Stimulated activated CD8-positive, alpha-beta memory T cell treated with anti-CD3 and anti-CD28 coated beads, Interleukin-4, amount 100 ng/mL, for 48 hours (primary cell): ENCODE results near the gene PIK3R1.

Experiments used
- DNase-seq: peaks from one replicate; pipeline ENCODE4 v3.0.0-alpha.2; 2020

Gene PIK3R1

DNA sequence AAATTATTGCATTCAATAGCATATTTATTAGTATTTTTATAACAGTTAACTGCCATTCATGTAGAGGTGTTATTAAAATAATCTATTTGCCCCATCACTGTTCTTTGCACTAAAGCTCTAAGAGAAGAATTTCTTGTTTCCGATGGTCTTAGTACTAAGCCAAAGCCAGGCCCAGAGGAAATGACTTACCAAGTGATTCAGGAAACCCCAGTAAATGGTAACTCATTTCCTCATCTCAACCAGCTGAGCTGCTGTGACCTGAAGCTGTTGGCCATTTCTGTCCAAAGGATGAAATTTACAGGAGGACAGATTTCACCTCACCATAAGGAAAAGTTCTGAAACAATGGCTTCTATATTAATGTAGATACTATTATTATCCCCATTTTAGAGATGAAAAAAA lies 117.0 kb downstream of the PIK3R1 start:
- no peak for DNase-seq

DNA sequence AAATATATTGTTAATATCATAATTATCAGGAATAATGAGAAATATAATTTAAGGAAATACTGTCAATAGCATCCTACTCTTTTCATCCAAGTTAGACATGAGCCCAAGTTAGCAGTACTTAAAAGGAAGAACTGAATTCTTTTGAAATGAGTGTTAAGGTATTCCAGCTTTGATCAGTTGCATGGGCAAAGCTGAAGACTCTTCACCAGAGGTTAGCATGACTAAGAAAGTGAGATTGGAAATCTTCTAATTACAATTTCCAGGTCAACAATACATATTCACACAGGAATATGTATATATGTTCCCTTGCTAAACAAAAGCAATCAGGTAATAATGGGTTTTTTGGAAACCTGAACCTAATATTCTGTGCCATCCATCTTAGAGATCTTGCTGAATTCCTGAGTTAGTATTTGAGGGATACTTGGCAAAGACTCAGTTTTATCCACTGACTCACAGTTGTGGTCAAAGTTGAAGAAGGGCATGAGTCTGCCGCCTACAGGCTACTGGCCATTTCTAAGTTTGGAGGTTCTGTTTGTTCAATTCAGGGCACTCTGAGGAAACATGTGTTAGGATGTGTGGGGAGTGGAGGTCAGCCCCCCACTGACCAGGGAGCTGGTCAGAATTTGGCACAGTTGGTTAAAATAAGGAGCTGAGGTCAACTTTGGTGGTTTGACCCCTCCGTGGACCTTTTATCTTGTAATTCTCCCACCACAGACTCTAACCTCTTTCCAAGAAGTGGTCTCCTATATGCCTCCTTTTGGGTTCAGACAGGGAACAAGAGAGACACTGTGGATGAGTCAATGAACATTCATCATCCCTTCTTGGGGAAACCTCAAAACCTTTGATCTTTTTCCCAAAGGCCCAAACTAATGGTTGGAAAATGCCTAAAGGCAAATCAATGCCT lies 118.3 kb downstream of the PIK3R1 start:
- DNase-seq, result no peak

DNA sequence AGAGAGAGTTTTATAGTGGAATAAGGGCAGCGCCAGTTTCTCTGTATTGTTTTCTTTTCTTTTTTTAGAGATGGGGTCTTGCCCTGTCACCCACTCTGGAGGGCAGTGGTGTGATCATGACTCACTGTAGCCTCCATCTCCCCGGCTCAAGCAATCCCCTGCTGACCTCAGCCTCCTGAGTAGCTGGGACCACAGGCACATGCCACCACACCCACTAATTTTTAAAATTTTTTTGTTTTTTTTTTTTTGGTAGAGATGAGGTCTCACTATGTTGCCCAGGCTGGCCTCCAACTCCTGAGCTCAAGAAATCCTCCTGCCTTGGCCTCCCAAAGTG lies 119.0 kb downstream of the PIK3R1 start:
- no peak for DNase-seq

DNA sequence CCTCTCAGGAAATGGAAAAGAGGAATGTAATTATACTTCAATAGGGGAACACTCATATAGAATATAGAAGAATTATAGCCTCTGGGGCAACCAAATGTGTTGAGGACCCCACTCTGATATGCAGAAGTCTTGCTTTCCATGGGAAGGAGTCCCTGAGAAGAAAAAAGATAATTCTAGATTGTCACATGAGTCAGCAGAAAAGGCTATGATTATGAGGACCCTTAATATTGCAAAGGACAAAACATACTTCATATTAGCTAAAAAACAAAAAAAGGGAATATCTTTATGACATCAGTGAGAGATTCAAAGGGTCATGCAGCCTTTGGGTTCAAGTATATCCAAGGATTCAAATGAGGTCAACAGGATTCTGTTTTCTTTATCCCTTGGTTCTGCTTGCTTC lies 119.5 kb downstream of the PIK3R1 start:
- DNase-seq, result no peak

DNA sequence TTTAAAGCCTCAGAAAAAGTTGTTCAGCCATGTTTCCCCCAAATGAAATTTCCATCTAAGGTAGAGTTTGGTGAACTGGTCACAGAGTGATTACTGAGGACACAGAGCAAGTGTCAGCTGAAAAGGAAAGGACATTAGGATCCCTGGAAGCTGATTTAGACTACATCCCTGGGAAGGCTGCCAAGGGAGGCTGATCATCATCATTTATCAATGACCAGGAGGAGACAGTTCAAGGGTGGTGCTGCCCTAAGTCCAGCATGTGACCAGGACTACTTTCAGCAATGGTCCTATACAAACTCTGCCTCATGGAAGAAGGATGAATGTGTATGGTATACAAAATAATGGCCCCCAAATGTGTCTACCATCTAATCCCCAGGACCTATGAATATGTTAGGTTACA lies 120.6 kb downstream of the PIK3R1 start:
- no peak for DNase-seq

DNA sequence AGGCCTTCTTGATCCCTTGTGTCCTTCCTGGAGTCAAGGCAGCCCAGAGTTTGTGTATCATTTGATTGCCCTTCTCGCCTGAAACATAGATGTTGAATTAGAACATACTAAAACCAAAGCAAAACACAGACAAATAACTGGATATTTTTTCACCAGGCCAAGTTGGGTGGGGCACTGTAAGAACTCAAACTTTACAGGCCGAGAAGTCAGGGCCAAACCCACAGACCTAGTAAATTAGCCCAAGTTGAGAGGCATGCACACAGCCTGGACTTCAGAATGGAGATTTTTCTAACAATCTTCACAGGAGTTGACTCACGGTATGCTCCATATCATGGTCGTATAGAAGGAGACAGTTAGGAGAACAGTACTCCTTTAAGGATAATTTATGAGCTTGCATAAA lies 121.7 kb downstream of the PIK3R1 start:
- DNase-seq, result no peak

DNA sequence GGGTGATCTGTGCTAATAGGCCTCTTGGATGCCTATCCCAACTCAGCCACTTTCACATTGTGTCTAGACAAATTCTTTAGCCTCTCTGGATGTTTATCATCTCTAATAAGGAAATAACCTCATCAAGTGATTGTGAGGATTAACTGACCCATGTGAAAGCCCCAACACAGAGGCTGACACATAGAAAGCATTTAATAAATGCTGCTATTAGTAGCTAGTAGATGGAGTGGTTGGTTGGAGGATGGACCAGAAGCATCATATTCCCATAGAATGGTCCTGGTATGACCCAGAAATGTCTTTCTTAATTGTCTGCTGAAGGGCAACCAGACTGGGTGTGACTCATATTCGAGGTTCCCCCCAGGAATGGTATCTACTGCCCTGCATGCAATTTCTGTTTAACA lies 124.4 kb downstream of the PIK3R1 start:
- no peak for DNase-seq

DNA sequence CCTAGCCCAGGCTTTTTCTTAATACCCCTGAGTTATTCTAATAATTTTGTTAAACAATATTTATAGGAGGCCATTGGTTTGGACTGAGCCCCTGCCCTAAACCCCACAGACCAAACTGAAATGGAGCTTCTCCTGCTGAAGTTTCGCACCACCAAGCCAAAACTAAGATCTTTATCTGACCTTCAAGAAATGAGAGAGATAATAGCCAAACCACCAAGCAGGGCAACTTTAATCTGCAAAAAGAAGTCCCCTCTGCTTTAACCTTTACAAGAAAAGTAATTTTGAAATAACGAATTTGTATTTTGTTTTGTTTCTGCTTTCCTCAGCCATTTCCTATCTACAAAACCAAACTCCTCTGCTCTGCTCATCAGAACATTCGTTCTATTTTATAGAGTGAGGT lies 125.5 kb downstream of the PIK3R1 start:
- no peak for DNase-seq

DNA sequence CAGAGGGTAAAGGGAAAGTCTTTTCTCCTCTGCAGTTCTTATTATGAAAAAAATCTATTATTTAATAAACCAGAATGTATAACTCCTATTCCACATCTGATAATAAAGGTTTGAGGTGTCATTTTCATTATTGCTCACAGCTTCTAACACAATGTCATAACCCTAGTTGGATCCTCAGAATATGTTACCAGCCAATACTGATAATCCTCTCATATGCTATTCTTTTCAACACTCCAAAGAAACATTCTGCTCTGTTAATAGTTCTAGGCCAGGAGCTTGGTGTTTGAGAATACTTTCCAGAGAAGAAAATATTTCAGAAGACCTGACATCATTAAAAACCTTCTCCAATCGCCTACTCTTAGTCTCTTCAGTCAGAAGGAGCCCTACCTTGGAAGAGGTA lies 127.1 kb downstream of the PIK3R1 start:
- no peak for DNase-seq

DNA sequence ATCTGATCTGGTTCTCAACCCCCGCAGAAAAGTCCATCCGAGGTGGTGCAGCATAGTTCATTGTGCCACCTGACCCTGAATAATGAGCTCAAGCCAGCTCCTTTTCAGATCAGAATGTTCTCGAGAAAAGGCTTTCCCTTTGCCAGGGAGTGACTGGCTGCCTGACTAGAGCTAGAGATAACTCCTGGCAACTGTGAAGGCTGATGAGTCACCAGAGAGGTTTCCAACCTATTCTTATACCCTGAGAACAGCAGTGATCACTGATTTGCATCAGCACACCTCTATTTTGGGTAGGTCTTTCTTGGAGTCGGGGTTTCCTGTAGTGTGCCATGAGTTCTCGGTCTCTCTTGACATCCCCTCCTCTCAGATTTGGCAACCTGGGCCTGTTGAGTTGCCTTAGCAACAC lies 127.9 kb downstream of the PIK3R1 start:
- DNase-seq, result peak; percentile 36

DNA sequence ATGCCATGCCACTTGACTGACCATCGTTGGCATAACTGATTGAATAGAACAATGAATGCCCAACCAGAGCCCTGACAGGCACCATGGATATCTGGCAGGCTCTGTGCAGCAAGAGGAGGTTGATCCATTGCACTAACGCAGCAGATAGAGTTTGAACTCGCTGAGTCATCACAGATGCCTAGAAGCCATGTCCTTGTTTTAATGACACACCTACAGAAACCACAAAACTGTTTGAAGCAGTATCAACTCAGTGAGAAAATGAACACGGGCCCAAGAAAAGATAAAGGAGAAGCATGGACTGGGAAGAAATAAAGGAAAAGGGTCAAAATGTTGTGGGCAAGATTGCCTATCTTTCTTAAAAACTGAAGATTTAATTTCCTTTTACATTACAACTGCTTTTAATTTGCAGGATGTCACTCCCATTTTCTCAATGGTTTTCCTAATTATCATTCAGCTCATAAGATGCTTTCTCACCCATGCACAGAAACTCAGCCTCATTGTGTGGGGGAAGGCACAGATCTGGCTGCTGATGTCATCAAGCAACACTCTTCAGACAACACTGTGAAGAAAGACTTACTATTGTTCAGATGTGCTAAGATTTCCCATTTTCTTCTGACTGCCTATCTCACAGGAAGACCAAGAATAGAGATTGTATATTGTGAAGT lies 129.0 kb downstream of the PIK3R1 start:
- peak; percentile 33 for DNase-seq

DNA sequence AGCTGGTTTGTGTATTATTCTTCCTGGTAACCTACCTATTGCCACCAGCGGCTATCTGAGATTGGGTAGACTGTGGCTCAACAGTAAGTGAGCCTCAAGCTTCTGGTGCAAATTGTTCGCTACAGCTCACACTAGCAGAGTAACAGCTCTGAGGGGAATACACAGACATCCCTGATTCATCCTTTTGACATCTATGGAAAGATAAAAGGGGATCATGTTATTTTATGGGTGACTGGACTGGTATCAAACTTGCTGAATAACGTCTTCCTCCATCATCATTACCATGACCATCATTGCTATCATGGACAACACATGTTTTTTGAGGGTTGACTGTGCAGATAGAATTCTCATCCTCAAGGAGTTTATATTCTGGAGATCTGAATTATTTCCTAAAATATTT lies 129.6 kb downstream of the PIK3R1 start:
- no peak for DNase-seq

DNA sequence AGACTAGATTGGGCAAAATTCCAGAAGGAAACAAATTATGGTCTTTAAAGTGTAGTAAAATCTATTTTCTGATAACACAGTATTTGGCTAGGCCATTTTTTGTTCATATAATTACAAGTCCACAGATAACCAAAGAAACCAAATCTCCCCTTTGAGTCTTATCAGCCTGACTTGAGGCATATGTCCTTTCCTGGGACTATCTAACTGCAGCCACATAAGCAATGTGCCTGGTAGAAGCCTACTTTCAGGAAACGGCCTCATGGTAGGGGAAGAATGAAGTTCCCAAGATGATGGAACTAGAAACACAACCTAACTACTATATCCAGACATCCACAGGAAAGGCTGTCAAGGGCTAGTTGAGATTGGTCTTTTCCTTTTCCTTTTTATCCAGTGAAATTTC lies 130.0 kb downstream of the PIK3R1 start:
- no peak for DNase-seq

DNA sequence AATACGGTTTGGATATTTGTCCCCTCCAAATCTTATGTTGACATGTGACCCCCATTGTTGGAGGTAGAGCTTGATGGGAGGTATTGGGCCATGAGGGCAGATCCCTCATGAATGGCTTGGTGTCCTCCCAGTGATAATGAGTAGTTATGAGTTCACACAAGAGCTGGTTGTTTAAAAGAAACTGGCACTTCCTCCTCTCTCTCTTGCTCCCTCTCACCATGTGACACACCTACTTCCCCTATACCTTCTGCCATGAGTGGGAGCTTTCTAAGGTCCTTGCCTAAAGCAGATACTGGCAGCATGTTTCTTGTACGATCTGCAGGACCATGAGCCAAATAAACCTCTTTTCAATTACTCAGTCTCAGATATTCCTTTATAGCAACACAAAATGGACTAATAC lies 132.0 kb downstream of the PIK3R1 start:
- no peak for DNase-seq

DNA sequence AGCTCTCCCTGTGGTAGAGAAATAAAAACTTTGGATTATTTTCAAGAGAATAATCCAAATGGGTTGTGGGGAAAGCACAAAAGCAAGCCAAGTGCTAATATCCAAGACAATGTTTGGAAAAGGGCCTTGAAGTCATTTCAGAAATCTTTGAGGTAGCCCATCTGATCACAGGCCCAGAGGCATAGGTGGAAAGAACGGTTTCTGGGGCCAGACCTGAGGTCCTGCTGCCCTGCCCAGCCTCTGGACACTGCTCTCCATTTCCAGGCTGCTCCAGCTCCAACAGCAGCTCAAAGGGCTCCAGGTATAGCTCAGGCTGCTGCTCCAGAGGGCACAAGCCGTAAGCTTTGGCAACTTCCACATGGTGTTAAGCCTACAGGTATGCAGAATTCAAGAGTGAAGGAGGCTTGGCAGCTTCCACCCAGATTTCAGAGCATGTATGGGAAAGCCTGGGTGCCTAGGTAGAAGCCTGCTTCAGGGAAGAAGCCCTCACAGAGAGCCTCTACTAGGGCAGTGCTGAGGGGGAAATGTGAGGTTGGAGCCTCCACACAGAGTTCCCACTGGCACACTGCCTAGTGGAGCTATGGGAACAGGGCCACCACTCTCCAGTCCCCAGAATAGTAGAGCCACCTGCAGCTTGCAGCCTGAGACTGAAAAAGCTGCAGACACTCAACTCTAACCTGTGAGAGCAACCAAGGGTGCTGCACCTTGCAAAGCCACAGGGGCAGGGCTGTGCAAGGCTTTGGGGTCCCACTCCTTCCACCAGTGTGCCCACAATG lies 133.1 kb downstream of the PIK3R1 start:
- no peak for DNase-seq

DNA sequence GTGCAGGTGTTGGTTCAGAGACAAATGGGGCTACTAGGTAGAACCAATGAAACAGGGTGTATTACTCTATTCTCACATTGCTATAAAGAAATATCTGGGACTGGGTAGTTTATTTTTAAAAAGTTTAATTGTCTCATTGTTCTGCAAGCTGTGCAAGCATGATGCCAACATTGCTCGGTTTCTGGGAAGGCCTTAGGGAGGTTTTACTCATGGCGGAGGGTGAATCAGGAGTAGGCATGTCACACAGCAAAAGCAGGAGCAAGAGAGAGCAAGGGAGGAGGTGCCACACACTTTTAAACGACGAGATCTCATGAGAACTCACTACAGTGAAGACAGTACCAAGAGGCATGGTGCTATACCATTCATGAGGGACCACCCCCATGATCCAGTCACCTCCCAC lies 134.6 kb downstream of the PIK3R1 start:
- DNase-seq, result no peak
